Measurements from ENCODE around the gene EPHA2.

The EPHA2 gene

DNA sequence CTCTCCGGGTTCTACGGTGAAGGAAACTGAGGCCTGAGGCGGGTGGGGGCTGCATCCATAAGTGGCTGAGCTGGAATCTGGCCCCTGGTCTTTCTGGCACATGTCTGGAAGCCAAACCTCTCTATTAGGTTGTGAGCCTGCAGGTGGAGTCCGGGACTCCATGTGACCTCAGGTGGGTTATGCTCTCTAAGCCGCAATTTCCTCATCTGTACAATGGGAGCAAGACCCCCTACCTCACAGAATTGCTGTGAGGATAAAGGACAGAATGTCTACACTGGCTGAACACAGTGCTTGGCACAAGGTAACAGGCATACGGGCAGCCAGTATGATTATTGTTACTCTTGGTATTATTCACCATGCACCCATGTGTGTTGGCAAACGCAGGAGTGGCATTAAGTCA, 6.7 kb downstream of the EPHA2 start:
- no peak for DNase-seq

DNA sequence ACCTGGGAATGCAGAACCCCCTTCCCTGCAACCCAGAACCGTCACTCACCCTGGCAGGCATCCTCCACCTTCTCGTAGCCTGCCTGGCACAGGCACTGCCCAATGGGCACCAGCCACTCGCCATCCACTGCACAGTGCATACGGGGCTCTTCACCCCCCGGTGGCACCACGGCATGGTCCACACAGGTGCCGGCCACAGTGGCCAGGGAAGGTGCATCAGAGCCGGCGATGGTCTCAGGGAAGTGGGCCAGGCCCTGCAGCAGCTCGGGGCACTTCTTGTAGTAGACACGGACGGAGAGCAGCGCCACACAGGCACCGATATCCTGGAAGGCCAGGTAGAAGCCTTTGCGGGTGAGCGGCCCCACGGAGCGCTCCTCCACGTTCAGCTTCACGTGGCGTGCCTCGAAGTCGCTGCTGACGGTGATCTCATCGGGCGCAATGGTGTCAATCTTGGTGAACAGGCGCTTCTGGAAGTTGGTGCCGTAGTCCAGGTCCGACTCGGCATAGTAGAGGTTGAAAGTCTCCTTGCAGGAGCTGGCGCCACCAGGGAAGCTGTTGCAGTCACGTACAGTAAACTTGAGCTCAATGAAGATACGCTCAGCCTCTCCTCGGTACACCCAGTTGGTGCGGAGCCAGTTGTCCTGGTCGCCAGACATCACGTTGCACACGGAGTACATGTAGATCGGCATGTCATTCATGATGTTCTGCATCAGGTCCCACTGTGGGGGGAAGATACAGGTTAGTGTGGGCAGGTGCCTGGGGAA, 7.4 kb downstream of the EPHA2 start:
- no peak for DNase-seq

DNA sequence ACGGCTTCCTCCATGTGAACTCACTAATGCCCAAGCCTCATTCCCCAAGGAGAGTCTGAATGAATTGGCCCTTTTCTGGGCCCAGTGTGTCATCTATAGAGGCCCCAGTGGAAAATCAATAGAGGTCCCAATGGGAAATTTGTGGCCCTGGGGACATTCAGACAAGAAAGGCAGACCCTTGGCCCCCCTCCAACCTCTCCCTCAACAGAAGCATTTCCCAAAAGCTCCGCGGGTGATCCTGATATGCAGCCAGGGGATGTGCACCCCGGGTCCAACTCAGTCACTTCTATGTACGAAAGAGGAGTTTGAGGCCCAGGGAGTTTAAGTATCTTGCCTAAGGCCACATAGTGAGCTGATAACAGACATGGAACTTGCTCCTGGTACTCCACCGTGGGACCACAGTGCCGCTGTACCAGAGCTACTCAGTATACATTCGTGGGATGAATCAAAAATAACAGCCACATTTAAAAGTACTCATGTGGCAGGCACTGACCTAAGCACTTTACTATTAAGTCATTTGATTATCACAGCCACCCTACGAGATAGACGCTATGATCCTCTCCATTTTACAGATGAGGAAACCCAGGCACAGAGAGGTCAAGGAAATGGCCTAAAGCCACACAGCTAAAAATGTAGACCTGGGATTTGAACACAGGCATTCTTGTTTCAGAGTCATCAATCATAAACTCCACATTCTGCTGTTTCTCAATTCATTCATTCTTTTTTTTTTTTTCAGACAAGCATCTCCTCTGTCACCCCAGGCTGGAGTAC, 8.5 kb downstream of the EPHA2 start:
- no peak for DNase-seq

DNA sequence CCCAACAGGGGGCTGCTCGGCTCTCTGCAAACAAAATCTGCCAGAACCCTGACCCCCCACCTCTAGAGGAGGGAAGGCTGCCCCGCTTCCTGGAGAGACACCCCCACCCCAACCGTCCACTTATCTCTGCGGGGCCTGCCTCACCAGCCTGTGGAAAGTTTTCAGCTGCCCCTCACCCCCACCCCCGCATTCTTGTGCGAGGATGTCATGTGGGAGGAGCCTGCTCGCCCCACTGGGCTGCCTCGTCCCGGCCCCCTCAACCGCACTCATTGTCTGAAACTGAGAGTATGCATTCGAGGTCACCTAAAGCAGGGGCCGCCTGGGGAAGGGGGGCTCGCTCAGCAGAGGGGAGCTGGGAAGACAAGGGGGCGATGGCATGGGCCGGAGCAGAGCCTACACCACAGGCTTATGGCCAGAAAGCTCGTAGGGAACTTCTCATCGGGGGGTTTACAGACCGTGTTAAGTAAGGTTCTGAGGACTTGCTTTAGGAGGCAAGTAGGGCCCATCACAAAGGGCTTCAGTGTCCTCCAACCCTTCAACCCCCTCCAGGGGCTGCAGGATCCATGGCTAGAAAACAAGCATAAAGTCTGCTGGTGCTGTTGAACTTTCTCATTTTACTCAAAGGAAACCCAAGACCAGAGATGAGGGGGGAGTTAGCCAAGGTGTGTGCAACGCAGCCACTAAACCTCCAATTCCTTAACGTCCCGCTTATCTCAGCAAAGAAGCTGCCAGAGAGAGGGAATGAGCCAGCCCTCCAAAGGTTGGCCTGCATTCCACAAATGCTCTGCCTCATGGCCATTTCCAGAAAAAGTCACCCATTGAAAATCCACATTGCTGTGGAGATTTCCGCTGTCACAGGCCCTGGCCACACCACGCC, 9.4 kb downstream of the EPHA2 start:
- no peak for DNase-seq

DNA sequence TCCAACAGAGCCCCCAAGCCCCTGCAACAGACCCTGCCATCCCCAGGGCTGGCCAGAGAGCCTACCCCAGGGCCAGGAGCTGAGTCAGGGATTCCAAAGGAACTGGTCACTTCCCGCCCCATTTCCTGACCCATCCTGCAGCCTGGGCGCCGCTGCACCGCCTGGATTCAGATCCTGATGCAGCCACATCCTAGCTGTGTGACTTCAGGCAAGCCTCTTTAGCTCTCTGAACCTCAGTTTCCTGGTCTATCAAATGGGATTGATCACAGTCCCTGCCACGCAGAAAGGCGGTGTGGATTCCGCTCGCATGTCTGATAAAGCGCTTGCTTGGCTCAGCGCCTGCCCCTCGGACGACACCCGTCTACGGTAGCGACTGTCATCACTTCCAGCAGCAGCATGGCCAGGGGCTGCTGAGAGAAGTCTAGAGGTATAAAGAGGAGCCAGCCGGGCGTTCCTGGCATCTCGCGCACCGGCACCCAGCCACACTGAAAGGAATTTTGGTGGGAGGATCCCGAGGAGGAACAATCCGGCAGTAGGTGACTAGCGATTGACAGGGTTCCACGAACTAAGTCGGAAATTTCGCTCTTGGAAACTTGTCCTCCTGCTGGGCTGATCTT, 10.1 kb downstream of the EPHA2 start:
- DNase-seq, result no peak

DNA sequence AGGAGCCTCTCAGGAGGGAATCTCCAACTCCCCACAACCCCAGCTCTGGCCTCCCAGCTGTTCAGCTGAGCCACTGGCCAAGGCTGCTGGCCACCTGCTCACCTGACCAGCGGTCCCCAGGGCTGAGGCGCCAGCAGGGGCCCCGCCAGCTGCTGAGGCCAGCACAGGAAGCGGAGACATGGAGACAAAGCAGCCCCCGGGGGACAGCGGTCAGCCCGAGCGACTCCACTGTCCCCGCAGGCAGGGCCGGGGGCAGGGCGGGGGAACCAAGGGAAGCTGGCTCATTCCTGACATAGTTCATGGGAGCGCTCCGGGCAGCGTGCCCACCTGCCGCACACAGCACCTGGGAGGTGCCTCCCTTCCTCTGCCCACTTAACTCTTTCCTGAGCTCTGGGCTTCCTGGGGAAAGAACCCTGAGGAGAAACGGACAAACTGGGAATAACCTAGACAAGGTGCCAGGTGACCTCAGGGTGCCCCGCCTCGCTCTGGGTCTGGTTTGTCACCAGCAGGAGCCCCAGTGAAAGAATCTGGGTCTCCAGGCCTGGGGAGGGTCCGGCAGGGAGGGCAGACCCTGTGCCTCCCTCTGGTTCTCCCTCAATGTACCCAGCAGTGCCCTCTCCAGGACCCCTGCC, 10.7 kb downstream of the EPHA2 start:
- no peak for DNase-seq

DNA sequence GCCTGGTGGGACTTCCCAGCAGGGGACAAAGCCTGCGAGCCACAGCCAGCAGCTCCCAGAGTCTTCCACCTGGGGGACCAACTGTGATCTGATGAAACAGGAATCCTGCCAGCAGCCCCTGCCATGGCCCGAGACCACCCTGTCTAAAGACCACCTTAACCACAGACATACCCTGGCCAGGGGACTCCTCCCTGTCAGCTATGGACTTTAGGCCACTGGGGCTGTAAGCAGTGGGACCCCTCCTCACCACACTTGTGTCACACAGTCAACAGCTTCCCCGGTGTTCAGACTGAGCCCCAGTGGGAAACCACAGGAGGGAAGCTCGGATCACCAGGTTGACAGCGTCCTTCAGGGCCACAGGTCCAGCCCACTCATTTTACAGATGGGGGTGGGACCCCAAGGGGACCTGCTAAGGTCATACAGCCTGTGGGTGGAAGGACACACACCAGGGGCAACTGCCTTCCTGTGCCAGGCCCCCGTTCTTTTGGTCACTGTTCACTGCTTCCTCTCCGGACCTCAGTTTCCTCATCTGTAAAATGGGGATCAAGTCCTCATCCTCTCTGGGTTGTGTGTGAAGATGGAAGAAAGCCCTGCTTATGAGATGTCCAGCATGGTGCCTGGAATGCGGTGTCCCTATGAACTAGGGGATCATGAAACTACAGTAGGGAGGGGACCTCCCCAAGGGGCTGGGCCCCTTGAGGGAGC, 11.4 kb downstream of the EPHA2 start:
- no peak for DNase-seq

DNA sequence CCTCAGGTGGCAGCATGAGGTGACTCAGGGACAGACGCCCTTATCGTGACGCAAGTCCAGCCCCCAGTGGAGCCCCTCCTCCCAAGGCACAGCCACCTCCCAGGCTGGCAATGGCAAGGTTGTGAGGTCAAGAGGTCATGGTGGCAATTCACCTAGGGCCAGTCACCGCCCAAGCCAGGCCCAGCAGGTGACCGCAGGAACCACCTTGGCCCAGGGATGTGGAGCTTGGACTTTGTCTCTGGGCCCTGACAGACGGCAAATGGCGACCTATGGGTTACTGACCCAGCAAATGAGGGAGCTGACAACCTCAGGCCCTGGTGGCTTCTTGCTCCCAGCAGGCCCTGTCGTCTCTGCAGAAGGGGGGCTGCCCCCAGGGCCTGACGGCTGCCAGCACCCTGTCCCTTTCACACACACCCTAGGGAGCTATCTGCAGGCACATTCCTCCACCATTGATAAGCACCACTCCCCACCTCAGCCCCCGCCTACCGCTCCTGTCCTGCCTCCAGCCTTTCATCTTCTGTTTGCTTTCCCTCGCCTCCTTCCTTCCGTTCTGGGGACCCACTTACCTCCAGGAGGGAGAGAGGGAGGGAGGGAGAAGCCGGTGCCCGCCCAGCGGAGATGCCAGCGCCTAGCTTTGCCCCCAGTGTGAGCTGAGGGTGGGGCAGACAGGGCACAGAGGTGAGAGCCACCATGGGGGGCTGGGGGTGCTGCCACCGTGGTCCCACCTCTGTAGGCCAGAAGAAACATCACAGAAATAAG, 12.1 kb downstream of the EPHA2 start:
- DNase-seq, result no peak

DNA sequence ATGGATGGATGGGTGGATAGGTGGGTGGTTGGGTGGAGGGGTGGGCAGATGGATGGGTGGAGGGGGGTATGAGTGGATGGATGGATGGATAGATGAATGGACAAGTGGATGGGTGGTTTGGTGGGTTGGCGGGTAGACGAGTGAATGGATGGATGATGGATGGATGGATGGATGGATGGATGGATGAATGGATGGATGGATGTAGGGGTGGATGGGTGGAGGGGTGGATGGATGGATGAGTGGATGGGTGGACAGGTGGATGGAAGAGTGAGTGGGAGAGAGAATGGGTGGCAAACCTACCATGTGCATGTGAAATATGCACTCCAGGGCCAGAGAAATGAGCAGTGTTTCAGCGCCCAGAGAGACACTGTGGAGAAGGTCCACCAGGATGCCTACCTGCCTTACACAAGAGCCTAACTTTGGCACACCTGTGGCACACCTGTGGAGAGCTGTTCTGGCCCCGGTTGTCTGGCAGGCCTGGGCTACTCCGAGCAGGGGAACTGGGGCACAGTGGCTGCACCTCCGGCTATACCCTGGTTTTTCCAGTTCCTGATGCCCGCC, 12.8 kb downstream of the EPHA2 start:
- no peak for DNase-seq

DNA sequence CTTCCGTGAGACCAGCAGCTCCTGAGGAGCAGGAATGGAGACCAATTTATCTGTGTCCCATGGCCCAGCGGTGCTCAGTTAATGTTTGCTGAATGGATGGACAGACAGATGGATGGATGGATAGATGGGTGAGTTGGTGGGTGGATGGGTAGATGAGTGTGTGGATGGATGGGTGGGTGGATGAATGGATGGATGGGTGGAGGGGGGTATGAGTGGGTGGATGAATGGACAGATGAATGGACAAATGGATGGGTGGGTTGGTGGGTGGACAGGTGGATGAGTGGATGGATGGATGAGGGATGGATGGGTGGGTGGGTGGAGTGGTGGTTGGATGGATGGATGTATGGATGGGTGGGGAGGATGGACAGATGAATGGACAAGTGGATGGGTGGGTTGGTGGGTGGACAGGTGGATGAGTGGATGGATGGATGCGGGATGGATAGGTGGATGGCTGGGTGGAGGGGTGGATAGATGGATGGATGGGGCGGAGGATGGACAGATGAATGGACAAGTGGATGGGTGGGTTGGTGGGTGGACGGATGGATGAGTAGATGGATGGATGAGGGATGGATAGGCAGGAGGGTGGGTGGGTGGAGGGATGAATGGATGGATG, 13.4 kb downstream of the EPHA2 start:
- DNase-seq, result no peak

DNA sequence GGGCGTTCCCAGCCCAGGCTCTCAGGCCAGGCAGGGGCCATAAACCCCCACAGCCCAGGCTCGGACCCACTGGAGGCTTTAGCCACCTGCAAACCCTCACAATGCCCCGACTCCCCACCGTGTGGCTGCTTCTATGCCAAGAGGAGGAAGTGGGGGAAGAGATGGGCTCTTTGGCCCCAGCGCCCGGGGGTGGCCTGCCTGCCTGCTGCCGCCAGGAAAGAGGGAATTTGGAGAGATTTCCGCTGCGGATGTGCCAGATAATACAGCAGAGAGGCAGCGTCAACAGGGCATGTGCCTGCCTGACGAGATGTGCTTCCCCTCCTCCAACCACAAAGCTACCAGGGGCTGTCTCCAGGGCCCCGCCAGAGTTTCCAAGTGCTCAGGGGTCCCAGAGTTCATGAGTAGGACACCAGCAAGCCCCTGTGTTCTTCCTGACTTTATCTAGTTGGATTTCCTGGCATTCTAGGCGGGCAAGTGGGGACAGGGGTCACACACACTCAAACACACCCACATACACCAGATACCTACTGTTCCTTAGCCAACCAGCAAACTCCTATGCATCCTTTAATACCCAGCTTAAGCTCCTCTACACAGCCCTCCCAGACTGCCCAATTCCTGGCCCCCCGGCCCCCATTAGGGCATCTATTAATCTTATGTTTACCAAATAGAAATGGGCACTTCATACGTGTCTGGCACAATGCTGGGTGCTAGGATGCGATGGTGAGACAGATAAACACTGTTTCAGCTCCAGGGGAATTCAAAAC, 14.1 kb downstream of the EPHA2 start:
- no peak for DNase-seq

DNA sequence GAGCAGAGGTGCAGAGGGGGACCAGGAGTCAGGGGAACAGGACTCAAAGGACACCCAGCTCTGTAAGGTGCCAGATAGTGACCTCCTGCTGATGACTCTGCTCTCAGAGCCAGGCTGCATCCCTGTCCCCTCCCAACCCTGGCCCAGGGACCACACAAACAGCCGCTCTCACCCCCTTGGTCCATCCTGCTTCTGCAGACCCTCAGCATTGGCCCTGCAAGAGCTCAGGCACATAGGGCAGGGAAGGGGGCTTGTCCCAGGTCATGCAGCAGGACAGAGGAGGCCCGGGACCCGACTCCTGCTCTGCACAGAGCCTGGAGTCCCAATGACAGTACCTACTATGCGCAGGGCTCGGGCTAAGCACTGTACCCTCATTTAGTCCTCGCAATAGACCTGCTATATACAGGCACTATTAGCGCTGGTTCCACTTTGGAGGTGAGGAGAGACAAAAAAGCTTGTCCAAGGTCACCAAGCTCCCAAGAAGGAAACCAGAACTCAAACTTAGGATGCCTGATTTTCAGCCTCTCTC, 15.7 kb downstream of the EPHA2 start:
- no peak for DNase-seq

DNA sequence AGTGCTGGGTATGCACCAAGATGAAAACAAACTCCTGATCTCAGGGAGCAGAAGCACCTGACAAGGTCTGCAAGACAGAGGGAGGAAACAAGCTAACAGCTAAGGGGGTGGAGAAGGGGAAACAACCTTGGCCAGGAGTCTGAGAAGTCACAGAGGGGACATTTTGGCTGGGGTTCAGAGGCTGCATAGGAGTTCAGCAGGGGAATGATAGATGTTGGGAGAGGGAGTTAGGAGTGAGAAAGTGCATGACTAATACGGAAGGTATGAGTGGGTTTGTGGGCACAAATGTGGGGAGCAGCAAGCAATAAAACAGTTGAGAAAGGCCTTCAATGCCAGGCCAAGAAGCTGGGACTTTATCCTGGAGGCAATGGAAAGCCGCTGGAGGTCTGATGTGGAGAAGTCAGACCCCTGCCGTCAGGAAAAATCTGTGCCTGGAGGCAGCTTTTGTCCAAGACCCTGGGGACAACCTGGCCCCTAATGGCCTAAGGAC, 16.4 kb downstream of the EPHA2 start:
- no peak for DNase-seq

DNA sequence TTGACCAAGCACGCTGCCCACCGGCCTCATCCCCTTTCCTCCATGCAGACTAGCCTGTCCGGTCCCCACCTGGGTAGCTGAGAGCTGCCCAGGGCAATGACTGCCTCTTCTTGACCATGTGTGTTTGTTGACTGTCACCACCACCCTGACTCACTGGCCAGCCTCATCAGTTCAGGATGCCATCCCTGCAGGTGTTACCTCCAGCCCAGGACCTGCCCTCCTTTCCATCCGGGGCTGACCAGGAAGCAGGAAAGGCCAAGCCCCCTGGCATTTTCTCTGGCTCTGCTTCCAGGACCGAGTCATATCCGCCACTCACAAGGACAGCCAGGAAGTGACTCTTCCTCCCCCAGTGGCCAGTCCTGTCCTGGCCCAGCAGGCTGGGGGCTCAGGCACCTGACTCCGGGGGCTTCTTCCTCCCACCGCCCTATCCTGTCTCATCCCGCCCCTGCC, 17.1 kb downstream of the EPHA2 start:
- DNase-seq, result no peak

DNA sequence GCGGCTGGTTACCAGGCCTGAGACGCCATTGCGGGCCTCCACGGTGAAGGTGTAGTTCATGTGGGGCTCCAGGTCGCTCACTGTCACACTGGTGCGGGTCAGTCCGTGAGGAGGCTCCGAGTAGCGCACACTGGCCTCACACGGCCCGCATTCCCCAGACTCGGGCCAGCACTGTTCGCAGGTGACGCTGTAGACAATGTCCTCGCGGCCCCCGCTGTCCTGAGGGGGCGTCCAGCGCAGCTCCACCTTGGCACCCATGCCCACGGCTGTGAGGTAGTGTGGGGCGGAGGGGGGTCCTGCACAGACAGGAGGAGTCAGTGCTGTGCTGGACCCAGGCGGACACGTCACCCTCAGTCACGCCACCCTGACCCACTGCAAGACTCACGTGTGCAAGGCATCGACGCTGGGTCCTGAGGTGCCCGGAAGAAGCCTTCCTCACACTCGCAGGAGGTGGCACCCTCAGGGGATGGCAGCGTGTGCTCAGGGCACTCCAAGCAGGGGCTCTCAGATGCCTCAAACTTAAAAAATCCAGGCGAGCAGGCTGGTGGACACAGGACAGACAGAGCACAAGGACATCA, 17.9 kb downstream of the EPHA2 start:
- no peak for DNase-seq

DNA sequence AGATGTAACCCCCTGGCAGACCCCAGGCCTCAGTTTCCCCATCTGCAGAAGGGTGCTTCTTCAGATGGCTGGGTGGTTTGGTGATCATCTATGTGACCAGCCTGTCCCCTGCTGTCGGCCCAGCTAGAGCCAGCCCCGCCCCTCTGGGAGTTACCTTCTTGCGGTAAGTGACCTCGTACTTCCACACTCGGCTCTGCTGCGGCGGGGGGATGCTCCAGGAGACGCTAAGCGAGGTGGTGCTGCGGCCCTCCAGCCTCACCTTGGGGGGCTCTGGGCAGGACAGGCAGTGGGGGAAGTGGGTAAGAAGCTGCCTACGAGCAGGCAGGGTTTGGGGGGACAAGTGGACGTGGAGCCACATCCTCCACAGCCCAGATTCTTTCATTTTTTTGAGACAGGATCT, 20.4 kb downstream of the EPHA2 start:
- no peak for DNase-seq

DNA sequence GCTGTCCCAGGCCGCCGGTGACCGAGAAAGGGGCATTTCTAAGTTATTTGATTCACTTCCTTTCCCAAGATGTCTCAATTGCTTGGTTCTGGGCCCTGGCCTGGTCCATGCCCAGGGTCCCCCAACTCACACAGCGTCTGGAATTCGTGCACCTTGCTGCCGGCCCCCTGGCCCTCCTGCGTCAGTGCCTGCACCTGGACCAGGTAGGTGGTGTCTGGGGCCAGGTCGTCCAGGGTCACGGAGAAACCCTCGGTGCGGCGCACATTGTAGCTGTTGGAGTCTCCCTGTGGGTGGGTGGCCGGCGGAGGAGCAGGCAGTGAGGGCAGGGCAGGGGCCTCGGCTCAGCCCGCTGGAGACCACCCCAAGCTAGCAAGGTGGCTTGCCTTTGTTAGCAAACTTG, 21.0 kb downstream of the EPHA2 start:
- no peak for DNase-seq

DNA sequence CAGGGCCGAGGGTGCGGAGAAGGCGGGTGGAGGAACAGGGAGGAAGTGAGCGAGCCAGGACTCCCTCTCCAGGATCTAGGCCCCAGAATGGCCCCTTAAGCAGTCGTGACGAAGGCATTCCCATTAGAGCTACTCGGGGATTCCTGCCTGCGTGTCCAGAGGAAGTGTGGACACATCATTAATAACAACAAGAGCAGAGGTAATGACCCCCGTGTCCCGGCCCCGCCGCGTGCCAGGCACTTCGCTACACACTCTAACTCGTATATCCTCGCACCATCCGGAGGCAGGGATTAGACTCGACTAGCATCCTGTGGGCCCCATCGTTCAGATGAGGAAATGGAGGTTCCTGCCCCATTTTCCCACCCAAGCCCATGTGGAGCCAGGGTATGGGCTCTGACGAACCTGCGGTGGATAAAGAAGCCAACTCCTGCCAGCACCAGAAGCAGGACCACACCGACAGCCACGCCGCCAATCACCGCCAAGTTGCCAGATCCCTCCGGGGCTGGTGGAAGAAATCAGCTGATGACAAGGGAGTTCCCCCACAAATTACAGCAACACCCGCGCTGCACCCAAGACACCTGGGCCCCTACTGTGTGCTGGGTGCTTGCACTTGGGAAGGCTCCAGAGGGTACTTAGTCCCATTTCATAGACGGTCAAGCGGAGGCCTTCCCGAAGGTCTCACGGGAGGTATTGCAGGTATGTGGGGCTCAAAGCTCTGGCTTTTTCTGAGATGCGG, 21.6 kb downstream of the EPHA2 start:
- DNase-seq, result no peak

All from activated CD4-positive, alpha-beta T cell treated with anti-CD3 and anti-CD28 coated beads, Interleukin-2, amount 50 U/mL, for 4 hours (primary cell).